Fibroblast of lung (primary cell): ENCODE measurements around the gene PBX1.

Experiments used
- EZH2 ChIP-seq: IDR thresholded peaks from 2 replicates; pipeline ENCODE4 v1.5.1; 2012; ENCODE audit warnings: low read length, control low read depth, mild to moderate bottlenecking; ENCODE audit errors: missing control alignments
- TF ChIP-seq, protein P1 (sequence below), 2 donors: IDR thresholded peaks in 1 of 2; conservative IDR thresholded peaks in 1 of 2; 1 replicate in 1 of 2; 2 replicates in 1 of 2; pipeline ENCODE4 v1.5.1; 2011 to 2012; ENCODE audit warnings: low read length in 2 of 2, control low read depth in 1 of 2, inconsistent platforms in 1 of 2, low read depth in 1 of 2, mild to moderate bottlenecking in 1 of 2

- TF ChIP-seq, protein P1, sequence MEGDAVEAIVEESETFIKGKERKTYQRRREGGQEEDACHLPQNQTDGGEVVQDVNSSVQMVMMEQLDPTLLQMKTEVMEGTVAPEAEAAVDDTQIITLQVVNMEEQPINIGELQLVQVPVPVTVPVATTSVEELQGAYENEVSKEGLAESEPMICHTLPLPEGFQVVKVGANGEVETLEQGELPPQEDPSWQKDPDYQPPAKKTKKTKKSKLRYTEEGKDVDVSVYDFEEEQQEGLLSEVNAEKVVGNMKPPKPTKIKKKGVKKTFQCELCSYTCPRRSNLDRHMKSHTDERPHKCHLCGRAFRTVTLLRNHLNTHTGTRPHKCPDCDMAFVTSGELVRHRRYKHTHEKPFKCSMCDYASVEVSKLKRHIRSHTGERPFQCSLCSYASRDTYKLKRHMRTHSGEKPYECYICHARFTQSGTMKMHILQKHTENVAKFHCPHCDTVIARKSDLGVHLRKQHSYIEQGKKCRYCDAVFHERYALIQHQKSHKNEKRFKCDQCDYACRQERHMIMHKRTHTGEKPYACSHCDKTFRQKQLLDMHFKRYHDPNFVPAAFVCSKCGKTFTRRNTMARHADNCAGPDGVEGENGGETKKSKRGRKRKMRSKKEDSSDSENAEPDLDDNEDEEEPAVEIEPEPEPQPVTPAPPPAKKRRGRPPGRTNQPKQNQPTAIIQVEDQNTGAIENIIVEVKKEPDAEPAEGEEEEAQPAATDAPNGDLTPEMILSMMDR (conservative IDR thresholded peaks at IDR 0.05 in 1 of 2, IDR thresholded peaks at IDR 0.05 in 1 of 2; ENCODE audit: low read depth in 1 of 2, low read length in 2 of 2), result no peak
- TF ChIP-seq EZH2, result no peak
Measured at GRCh38 chr1:164740000-164740526, 181.1 kb downstream of the PBX1 start.
